Measurements from ENCODE around the gene CGNL1.

The CGNL1 gene

GRCh38 chr15:57424628-57425405 lies 48.5 kb downstream of the CGNL1 start:
- no peak for DNase-seq (ENCODE audit: low read depth)
- no peak for TF ChIP-seq CTCF (IDR thresholded peaks at IDR 0.05; ENCODE audit: insufficient read depth, low read depth, low read length, missing control alignments)
- no peak overlapping the region for H3K4me3 ChIP-seq (ENCODE audit: low read length)

GRCh38 chr15:57425842-57426241 lies 49.5 kb downstream of the CGNL1 start:
- no peak for DNase-seq (ENCODE audit: low read depth)
- no peak overlapping the region for H3K4me3 ChIP-seq (ENCODE audit: low read length)
- no peak for TF ChIP-seq CTCF (IDR thresholded peaks at IDR 0.05; ENCODE audit: insufficient read depth, low read depth, low read length, missing control alignments)

GRCh38 chr15:57427367-57427821 lies 51.1 kb downstream of the CGNL1 start:
- TF ChIP-seq CTCF (IDR thresholded peaks at IDR 0.05; ENCODE audit: insufficient read depth, low read depth, low read length, missing control alignments): no peak
- DNase-seq (ENCODE audit: low read depth): peak; percentile 47

GRCh38 chr15:57432141-57432741 lies 55.9 kb downstream of the CGNL1 start:
- no peak for TF ChIP-seq CTCF (IDR thresholded peaks at IDR 0.05; ENCODE audit: insufficient read depth, low read depth, low read length, missing control alignments)
- no peak overlapping the region for H3K4me3 ChIP-seq (ENCODE audit: low read length)
- DNase-seq (ENCODE audit: low read depth): peak; percentile 6

More at GRCh38 chr15:57427367-57427821, 51.1 kb downstream of the CGNL1 start:
- no peak overlapping the region for H3K4me3 ChIP-seq (ENCODE audit: low read length)

GRCh38 chr15:57436166-57436565 lies 59.9 kb downstream of the CGNL1 start:
- DNase-seq (ENCODE audit: low read depth): no peak
- no peak for TF ChIP-seq CTCF (IDR thresholded peaks at IDR 0.05; ENCODE audit: insufficient read depth, low read depth, low read length, missing control alignments)

GRCh38 chr15:57436961-57437360 lies 60.7 kb downstream of the CGNL1 start:
- TF ChIP-seq CTCF (IDR thresholded peaks at IDR 0.05; ENCODE audit: insufficient read depth, low read depth, low read length, missing control alignments): no peak
- DNase-seq (ENCODE audit: low read depth): no peak

More at GRCh38 chr15:57436166-57436565, 59.9 kb downstream of the CGNL1 start:
- H3K4me3 ChIP-seq (ENCODE audit: low read length): no peak overlapping the region

More at GRCh38 chr15:57436961-57437360, 60.7 kb downstream of the CGNL1 start:
- no peak overlapping the region for H3K4me3 ChIP-seq (ENCODE audit: low read length)
